Rectal smooth muscle tissue (tissue), 1 donor: ENCODE measurements around the gene ATXN7L3.

ENCODE experiments used
- H3K27ac ChIP-seq: one replicate; pipeline ENCODE4 v1.7.0; 2013; ENCODE audit warnings: low read depth, low read length, inconsistent platforms
- H3K27me3 ChIP-seq: one replicate; pipeline ENCODE4 v1.7.0; 2013; ENCODE audit warnings: low read length; ENCODE audit not compliant: control insufficient read depth, insufficient read depth
- H3K36me3 ChIP-seq: one replicate; pipeline ENCODE4 v1.7.0; 2013; ENCODE audit warnings: low read length; ENCODE audit not compliant: control insufficient read depth, insufficient read depth
- H3K4me1 ChIP-seq: one replicate; pipeline ENCODE4 v1.7.0; 2013; ENCODE audit warnings: low read length; ENCODE audit not compliant: control insufficient read depth, insufficient read depth
- H3K4me3 ChIP-seq: one replicate; pipeline ENCODE4 v1.7.0; 2013; ENCODE audit warnings: low read length
- H3K9ac ChIP-seq: one replicate; pipeline ENCODE4 v1.7.0; 2013; ENCODE audit warnings: low read length

Gene ATXN7L3

GRCh38 chr17:44223541-44224071, 23.9 kb upstream of the ATXN7L3 start:
- H3K27me3 ChIP-seq, result no peaks in the 10 kb centered on the region
- peaks cover 9% of the 10 kb centered on the region for H3K4me1 ChIP-seq
- H3K9ac ChIP-seq, result no peak overlapping the region
- no peaks in the 10 kb centered on the region for H3K36me3 ChIP-seq
- H3K27ac ChIP-seq, result peak overlapping the region; percentile 16
- H3K4me3 ChIP-seq, result no peak overlapping the region

- Histone ChIP-seq H3K4me3 (peak overlapping the region; percentile 88), H3K27me3 (no peaks in the 10 kb centered on the region), H3K9ac (peak overlapping the region; percentile 70), H3K27ac (peak overlapping the region; percentile 95), H3K36me3 (no peaks in the 10 kb centered on the region), H3K4me1 (peaks cover 18% of the 10 kb centered on the region)
Measured at GRCh38 chr17:44222112-44222869, 22.6 kb upstream of the ATXN7L3 start.

GRCh38 chr17:44221862-44222111, 22.1 kb upstream of the ATXN7L3 start:
- Histone ChIP-seq H3K9ac (peak overlapping the region; percentile 70), H3K27ac (peak overlapping the region; percentile 95), H3K27me3 (no peaks in the 10 kb centered on the region)

GRCh38 chr17:44221084-44221861, 21.6 kb upstream of the ATXN7L3 start:
- Histone ChIP-seq H3K27me3 (no peaks in the 10 kb centered on the region), H3K4me3 (peak overlapping the region; percentile 88), H3K9ac (peak overlapping the region; percentile 70), H3K4me1 (peaks cover 18% of the 10 kb centered on the region), H3K36me3 (peaks cover 7% of the 10 kb centered on the region), H3K27ac (peak overlapping the region; percentile 95)

More at GRCh38 chr17:44221862-44222111, 22.1 kb upstream of the ATXN7L3 start:
- peak overlapping the region; percentile 88 for H3K4me3 ChIP-seq
- peaks cover 2% of the 10 kb centered on the region for H3K36me3 ChIP-seq
- H3K4me1 ChIP-seq, result peaks cover 18% of the 10 kb centered on the region

GRCh38 chr17:44220213-44221083, 20.8 kb upstream of the ATXN7L3 start:
- Histone ChIP-seq H3K9ac (peak overlapping the region; percentile 84), H3K4me1 (peaks cover 18% of the 10 kb centered on the region), H3K36me3 (peaks cover 15% of the 10 kb centered on the region), H3K27ac (peak overlapping the region; percentile 95), H3K27me3 (no peaks in the 10 kb centered on the region), H3K4me3 (peak overlapping the region; percentile 88)

GRCh38 chr17:44219616-44220212, 20.0 kb upstream of the ATXN7L3 start, which contains the start of gene UBTF:
TSS of gene UBTF (minus strand) at chr17:44219675. CDS start at chr17:44218229, 1,446 bp downstream.
- Histone ChIP-seq H3K27ac (peak within 1 kb of the TSS; percentile 95), H3K4me1 (peaks cover 18% of the 10 kb centered on the region), H3K36me3 (peaks cover 23% of the 10 kb centered on the region), H3K9ac (peak within 1 kb of the TSS; percentile 84), H3K27me3 (no peaks in the 10 kb centered on the region), H3K4me3 (peak within 1 kb of the TSS; percentile 88)

GRCh38 chr17:44219108-44219615, 19.5 kb upstream of the ATXN7L3 start:
- Histone ChIP-seq H3K27ac (peak overlapping the region; percentile 95), H3K9ac (peak overlapping the region; percentile 42), H3K4me1 (peaks cover 18% of the 10 kb centered on the region), H3K4me3 (peak overlapping the region; percentile 75), H3K27me3 (no peaks in the 10 kb centered on the region), H3K36me3 (peaks cover 28% of the 10 kb centered on the region)

GRCh38 chr17:44218344-44219107, 18.8 kb upstream of the ATXN7L3 start:
- Histone ChIP-seq H3K4me1 (peaks cover 16% of the 10 kb centered on the region), H3K9ac (no peak overlapping the region)

GRCh38 chr17:44217738-44218343, 18.2 kb upstream of the ATXN7L3 start:
- Histone ChIP-seq H3K9ac (peak overlapping the region; percentile 57), H3K4me3 (peak overlapping the region; percentile 57), H3K36me3 (peaks cover 34% of the 10 kb centered on the region), H3K27ac (peak overlapping the region; percentile 45), H3K27me3 (no peaks in the 10 kb centered on the region), H3K4me1 (peaks cover 12% of the 10 kb centered on the region)

More at GRCh38 chr17:44218344-44219107, 18.8 kb upstream of the ATXN7L3 start:
- H3K36me3 ChIP-seq, result peaks cover 34% of the 10 kb centered on the region
- peak overlapping the region; percentile 75 for H3K4me3 ChIP-seq
- H3K27ac ChIP-seq, result peak overlapping the region; percentile 95
- no peaks in the 10 kb centered on the region for H3K27me3 ChIP-seq

- Histone ChIP-seq H3K27ac (no peak overlapping the region), H3K36me3 (peaks cover 35% of the 10 kb centered on the region), H3K9ac (no peak overlapping the region), H3K4me1 (peaks cover 8% of the 10 kb centered on the region), H3K27me3 (no peaks in the 10 kb centered on the region), H3K4me3 (no peak overlapping the region)
Measured at GRCh38 chr17:44216694-44217093, 17.0 kb upstream of the ATXN7L3 start.

GRCh38 chr17:44216173-44216572, 16.5 kb upstream of the ATXN7L3 start:
- Histone ChIP-seq H3K9ac (no peak overlapping the region), H3K4me1 (peaks cover 8% of the 10 kb centered on the region), H3K4me3 (no peak overlapping the region), H3K27ac (no peak overlapping the region), H3K36me3 (peaks cover 40% of the 10 kb centered on the region), H3K27me3 (no peaks in the 10 kb centered on the region)
